GM18505 (cell line): ENCODE data around the gene CFAP99.

ENCODE experiments used
- ATAC-seq: cut with Tn5 transposase; IDR thresholded peaks from one replicate; pipeline ENCODE4 v1.9.1; 2021; ENCODE audit not compliant: unreplicated experiment
- POLR2A ChIP-seq: IDR thresholded peaks from 4 replicates; pipeline ENCODE4 v1.6.1; 2011; ENCODE audit warnings: borderline replicate concordance; ENCODE audit not compliant: insufficient read depth, insufficient read length; ENCODE audit errors: extremely low read depth

The CFAP99 gene

GRCh38 chr4:2384245-2384644 is 34.5 kb upstream of the CFAP99 start:
- ATAC-seq = no peak
- TF ChIP-seq POLR2A = no peak

- no peak for TF ChIP-seq POLR2A
- ATAC-seq = no peak
Measured at GRCh38 chr4:2385516-2385915, 33.2 kb upstream of the CFAP99 start.

- no peak for TF ChIP-seq POLR2A
- ATAC-seq = no peak
Measured at GRCh38 chr4:2386717-2387116, 32.0 kb upstream of the CFAP99 start.

- no peak for ATAC-seq
Measured at GRCh38 chr4:2387218-2387617, 31.5 kb upstream of the CFAP99 start.

GRCh38 chr4:2387829-2388228 is 30.9 kb upstream of the CFAP99 start:
- no peak for TF ChIP-seq POLR2A
- no peak for ATAC-seq

More at GRCh38 chr4:2387218-2387617, 31.5 kb upstream of the CFAP99 start:
- TF ChIP-seq POLR2A = no peak

- no peak for TF ChIP-seq POLR2A
- no peak for ATAC-seq
Measured at GRCh38 chr4:2388429-2389182, 30.1 kb upstream of the CFAP99 start.

GRCh38 chr4:2389691-2390090 is 29.1 kb upstream of the CFAP99 start:
- no peak for TF ChIP-seq POLR2A
- ATAC-seq = no peak

- TF ChIP-seq POLR2A = no peak
Measured at GRCh38 chr4:2390146-2390545, 28.6 kb upstream of the CFAP99 start.

GRCh38 chr4:2390784-2391421 is 27.9 kb upstream of the CFAP99 start:
- no peak for ATAC-seq
- TF ChIP-seq POLR2A = no peak

More at GRCh38 chr4:2390146-2390545, 28.6 kb upstream of the CFAP99 start:
- ATAC-seq = no peak

GRCh38 chr4:2393353-2394270 is 25.1 kb upstream of the CFAP99 start:
- ATAC-seq = no peak
- TF ChIP-seq POLR2A = no peak

- no peak for ATAC-seq
- no peak for TF ChIP-seq POLR2A
Measured at GRCh38 chr4:2394528-2394927, 24.2 kb upstream of the CFAP99 start.

GRCh38 chr4:2395038-2395437 is 23.7 kb upstream of the CFAP99 start:
- ATAC-seq = no peak
- no peak for TF ChIP-seq POLR2A

- TF ChIP-seq POLR2A = no peak
- no peak for ATAC-seq
Measured at GRCh38 chr4:2395584-2395983, 23.2 kb upstream of the CFAP99 start.
